Smooth muscle cell of the coronary artery (primary cell): ENCODE results near the gene HLA-DQB1. TPM values are rescaled to one million over a fixed set of nuclear protein-coding genes. Genes with fewer than 3 reads are reported as not detected.

Source experiments
- total RNA-seq: library from RNA; depleted of rRNA; stranded (reverse); fragments of >200 nt; gene quantifications from 2 replicates; pipeline ENCODE4 v1.2.3, GENCODE V29; 2014; ENCODE audit warnings: low replicate concordance

The HLA-DQB1 gene
- not detected in 2 replicates for total RNA-seq

GRCh38 chr6:32666420-32667300, at the start of gene HLA-DQB1:
TSS of gene HLA-DQB1 (minus strand) at chr6:32666657. CDS start at chr6:32666607, 50 bp downstream.

GRCh38 chr6:32637219-32637880, 29.1 kb downstream of the HLA-DQB1 start, which contains the start of gene HLA-DQA1:
TSS of gene HLA-DQA1 (plus strand) at chr6:32637406. CDS start at chr6:32637459, 53 bp downstream.

Other genes starting within 250 kb of the HLA-DQB1 start
- gene HLA-DRA, start 226.8 kb downstream of the HLA-DQB1 start, total RNA-seq: 0.82 TPM in 1 of 2 replicates, not detected in the other
- gene HLA-DRB5, start 136.4 kb downstream of the HLA-DQB1 start, total RNA-seq: not detected in 2 replicates
- 0.12 TPM in 1 of 2 replicates, not detected in the other for gene HLA-DRB1, start 76.8 kb downstream of the HLA-DQB1 start, total RNA-seq
- not detected in 2 replicates for gene HLA-DQA1, start 29.3 kb downstream of the HLA-DQB1 start, total RNA-seq
- not detected in 2 replicates for gene HLA-DQA2, start 74.7 kb upstream of the HLA-DQB1 start, total RNA-seq
- gene HLA-DQB2, start 96.9 kb upstream of the HLA-DQB1 start, total RNA-seq: not detected in 2 replicates
- gene HLA-DOB, start 150.3 kb upstream of the HLA-DQB1 start, total RNA-seq: 0.59 TPM in 1 of 2 replicates, not detected in the other
- 20.8 and 40.5 TPM in 2 replicates for gene TAP2, start 172.1 kb upstream of the HLA-DQB1 start, total RNA-seq
- gene PSMB8, start 177.4 kb upstream of the HLA-DQB1 start, total RNA-seq: 44.2 and 72.4 TPM in 2 replicates
- 28.0 and 33.1 TPM in 2 replicates for gene TAP1, start 187.0 kb upstream of the HLA-DQB1 start, total RNA-seq
- 16.1 and 45.7 TPM in 2 replicates for gene PSMB9, start 187.5 kb upstream of the HLA-DQB1 start, total RNA-seq